Left ventricle myocardium superior (tissue), 1 donor: ENCODE measurements around the gene ACTL6B. TPM values are rescaled to one million over a fixed set of nuclear protein-coding genes. Genes with fewer than 3 reads are reported as not detected.

Source experiments
- ATAC-seq: fragments of 200-7000 bp; cut with Tn5 transposase; one replicate; pipeline ENCODE4 v1.9.1; 2020; ENCODE audit warnings: mild to moderate bottlenecking, moderate library complexity
- DNase-seq: peaks from one replicate; pipeline ENCODE4 v3.0.0-alpha.2; 2020
- intact Hi-C: fragments of 100-400 bp; cut with micrococcal nuclease; formaldehyde crosslinking; loops from one replicate; pipeline ENCODE4 v1.11.0; 2022
- total RNA-seq: library from RNA; stranded (reverse); fragmentation: NEBNext Ultra II Directional; extraction: Animal tissue kit (Norgen Biotek cat#: 25700); gene quantifications from one replicate; pipeline ENCODE4 v1.2.1, GENCODE V29; 2021
- donor health status: DM: no; HTN: yes; CAD: no; lungs with severe emphysema.

The ACTL6B gene
- total RNA-seq, 1 donor from 2014 or later = not detected

GRCh38 chr7:100609958-100610357 is 46.3 kb downstream of the ACTL6B start:
- intact Hi-C loops = no loop called here
- ATAC-seq (no peak), DNase-seq (no peak)

GRCh38 chr7:100607111-100607510 is 49.1 kb downstream of the ACTL6B start:
- ATAC-seq = no peak

GRCh38 chr7:100606313-100606712 is 49.9 kb downstream of the ACTL6B start:
- ATAC-seq (no peak), DNase-seq (no peak)
- intact Hi-C loops = no loop called here

More at GRCh38 chr7:100607111-100607510, 49.1 kb downstream of the ACTL6B start:
- intact Hi-C loops = no loop called here
- DNase-seq = no peak

- DNase-seq (peak; percentile 77), ATAC-seq (peak; percentile 33)
- intact Hi-C loops = no loop called here
Observed at GRCh38 chr7:100604976-100605911, 51.0 kb downstream of the ACTL6B start.

GRCh38 chr7:100604028-100604975 is 51.9 kb downstream of the ACTL6B start:
- peak; percentile 82 for ATAC-seq
- intact Hi-C loops = no loop called here
- DNase-seq = peak; percentile 88

- no peak for DNase-seq
- intact Hi-C loops = no loop called here
- no peak for ATAC-seq
Observed at GRCh38 chr7:100603726-100604027, 52.6 kb downstream of the ACTL6B start.

GRCh38 chr7:100602889-100603725 is 53.1 kb downstream of the ACTL6B start:
- DNase-seq (peak; percentile 86), ATAC-seq (peak; percentile 65)
- intact Hi-C loops = no loop called here

- no peak for DNase-seq
- ATAC-seq = no peak
- intact Hi-C loops = no loop called here
Observed at GRCh38 chr7:100600730-100601038, 55.6 kb downstream of the ACTL6B start.

- no peak for DNase-seq
- no peak for ATAC-seq
- intact Hi-C loops = no loop called here
Observed at GRCh38 chr7:100599911-100600729, 56.1 kb downstream of the ACTL6B start.

GRCh38 chr7:100598425-100598824 is 57.8 kb downstream of the ACTL6B start:
- DNase-seq (no peak), ATAC-seq (no peak)
- intact Hi-C loops = no loop called here

GRCh38 chr7:100595188-100595587 is 61.1 kb downstream of the ACTL6B start:
- intact Hi-C loops = no loop called here
- ATAC-seq (no peak), DNase-seq (no peak)

Other genes with a start within 250 kb of the ACTL6B start
- gene ZCWPW1, start 227.7 kb downstream of the ACTL6B start, total RNA-seq = 4.2 TPM
- gene MEPCE, start 226.6 kb downstream of the ACTL6B start, total RNA-seq = 25.8 TPM
- gene PPP1R35, start 220.0 kb downstream of the ACTL6B start, total RNA-seq = 10.3 TPM
- 0.32 TPM for gene SPACDR, start 192.2 kb downstream of the ACTL6B start, total RNA-seq
- gene TSC22D4, start 177.2 kb downstream of the ACTL6B start, total RNA-seq = 51.1 TPM
- gene NYAP1, start 172.5 kb downstream of the ACTL6B start, total RNA-seq = 0.32 TPM
- gene AGFG2, start 117.2 kb downstream of the ACTL6B start, total RNA-seq = 24.7 TPM
- gene SAP25, start 82.5 kb downstream of the ACTL6B start, total RNA-seq = 0.77 TPM
- 27.3 TPM for gene LRCH4, start 70.3 kb downstream of the ACTL6B start, total RNA-seq
- 0.77 TPM for gene FBXO24, start 70.1 kb downstream of the ACTL6B start, total RNA-seq
- gene PCOLCE, start 54.1 kb downstream of the ACTL6B start, total RNA-seq = 40.4 TPM
- gene MOSPD3, start 43.9 kb downstream of the ACTL6B start, total RNA-seq = 9.1 TPM
- not detected for gene TFR2, start 14.9 kb downstream of the ACTL6B start, total RNA-seq
- 112 TPM for gene GNB2, start 17.3 kb upstream of the ACTL6B start, total RNA-seq
- gene GIGYF1, start 37.8 kb upstream of the ACTL6B start, total RNA-seq = 29.4 TPM
- 30.0 TPM for gene POP7, start 49.7 kb upstream of the ACTL6B start, total RNA-seq
- gene EPO, start 64.0 kb upstream of the ACTL6B start, total RNA-seq = not detected
- gene ZAN, start 77.1 kb upstream of the ACTL6B start, total RNA-seq = not detected
- gene EPHB4, start 171.1 kb upstream of the ACTL6B start, total RNA-seq = 22.7 TPM
- gene SLC12A9, start 196.3 kb upstream of the ACTL6B start, total RNA-seq = 9.0 TPM
- 13.6 TPM for gene TRIP6, start 210.9 kb upstream of the ACTL6B start, total RNA-seq
- 63.2 TPM for gene SRRT, start 218.7 kb upstream of the ACTL6B start, total RNA-seq
- gene UFSP1, start 233.3 kb upstream of the ACTL6B start, total RNA-seq = 1.9 TPM
- 0.40 TPM for gene ACHE, start 239.4 kb upstream of the ACTL6B start, total RNA-seq